ENCODE measurements around the gene LIMS1.
"Not testable (repeated sequence)": the region's sequence is repeated elsewhere in the genome, so short reads cannot be mapped to it uniquely, and the experiment has no call there.

- TF ChIP-seq POLR2AphosphoS5 (IDR thresholded peaks at IDR 0.05; ENCODE audit: low read depth, low read length); TAF1 (IDR thresholded peaks at IDR 0.05; ENCODE audit: borderline replicate concordance, low read depth, low read length); POLR2A (IDR thresholded peaks at IDR 0.05; ENCODE audit: low read depth, low read length): not testable (repeated sequence)
These were observed 127.2 kb downstream of the LIMS1 start for GRCh38 chr2:108661493-108661892.

All from GM12892 (cell line).